ENCODE data around the gene JAM3. TPM values are rescaled to one million over a fixed set of nuclear protein-coding genes. Genes with fewer than 3 reads are reported as not detected.
A peak's percentile ranks its signal among the peaks of the same experiment; 100 is the strongest.

The JAM3 gene
- total and polyA plus RNA-seq, 2 experiments from 2014 or later = 36.6 to 51.3 TPM

- Histone ChIP-seq H3K4me1 (ENCODE audit: low read depth) (no peaks in the 10 kb centered on the region), H3K27me3 (peaks cover 18% of the 10 kb centered on the region), H3K36me3 (no peaks in the 10 kb centered on the region), H3K27ac (no peak overlapping the region), H3K4me3 (no peak overlapping the region), H3K9me3 (ENCODE audit: low read depth) (no peaks in the 10 kb centered on the region)
- TF ChIP-seq CTCF (IDR thresholded peaks at IDR 0.05; ENCODE audit: low read depth, low read length) = no peak
- DNase-seq (ENCODE audit: low read depth in 1 of 2, low spot score in 1 of 2) = no peak
Measured at GRCh38 chr11:134024420-134025081, 44.3 kb upstream of the JAM3 start.

GRCh38 chr11:134025082-134025429, 43.8 kb upstream of the JAM3 start:
- DNase-seq (ENCODE audit: low read depth in 1 of 2, low spot score in 1 of 2) = no peak
- no peaks in the 10 kb centered on the region for H3K36me3 ChIP-seq
- no peak overlapping the region for H3K4me3 ChIP-seq
- no peaks in the 10 kb centered on the region for H3K4me1 ChIP-seq (ENCODE audit: low read depth)
- peaks cover 21% of the 10 kb centered on the region for H3K27me3 ChIP-seq
- no peak overlapping the region for H3K27ac ChIP-seq
- TF ChIP-seq CTCF (IDR thresholded peaks at IDR 0.05; ENCODE audit: low read depth, low read length) = no peak
- H3K9me3 ChIP-seq (ENCODE audit: low read depth) = no peaks in the 10 kb centered on the region

- no peak for TF ChIP-seq CTCF (IDR thresholded peaks at IDR 0.05; ENCODE audit: low read depth, low read length)
- Histone ChIP-seq H3K27ac (no peak overlapping the region), H3K4me3 (no peak overlapping the region), H3K36me3 (no peaks in the 10 kb centered on the region), H3K9me3 (ENCODE audit: low read depth) (no peaks in the 10 kb centered on the region), H3K4me1 (ENCODE audit: low read depth) (no peaks in the 10 kb centered on the region), H3K27me3 (peaks cover 21% of the 10 kb centered on the region)
- DNase-seq (ENCODE audit: low read depth in 1 of 2, low spot score in 1 of 2) = peak in 1 of 2 donors; percentile 60
Measured at GRCh38 chr11:134026655-134027343, 42.1 kb upstream of the JAM3 start.

- H3K27me3 ChIP-seq = peaks cover 21% of the 10 kb centered on the region
- H3K9me3 ChIP-seq (ENCODE audit: low read depth) = no peaks in the 10 kb centered on the region
- no peaks in the 10 kb centered on the region for H3K36me3 ChIP-seq
- no peak overlapping the region for H3K27ac ChIP-seq
- no peak for DNase-seq (ENCODE audit: low read depth in 1 of 2, low spot score in 1 of 2)
- no peak overlapping the region for H3K4me3 ChIP-seq
- TF ChIP-seq CTCF (IDR thresholded peaks at IDR 0.05; ENCODE audit: low read depth, low read length) = no peak
- H3K4me1 ChIP-seq (ENCODE audit: low read depth) = no peaks in the 10 kb centered on the region
Measured at GRCh38 chr11:134027671-134028070, 41.2 kb upstream of the JAM3 start.

- DNase-seq (ENCODE audit: low read depth in 1 of 2, low spot score in 1 of 2) = no peak
- H3K27ac ChIP-seq = no peak overlapping the region
- H3K36me3 ChIP-seq = no peaks in the 10 kb centered on the region
- H3K27me3 ChIP-seq = peaks cover 21% of the 10 kb centered on the region
- H3K4me1 ChIP-seq (ENCODE audit: low read depth) = no peaks in the 10 kb centered on the region
- no peaks in the 10 kb centered on the region for H3K9me3 ChIP-seq (ENCODE audit: low read depth)
- no peak overlapping the region for H3K4me3 ChIP-seq
- TF ChIP-seq CTCF (IDR thresholded peaks at IDR 0.05; ENCODE audit: low read depth, low read length) = no peak
Measured at GRCh38 chr11:134028368-134028920, 40.4 kb upstream of the JAM3 start.

Measured in cardiac muscle cell (in vitro differentiated cells and primary cell).